Mucosa of stomach (tissue), 1 donor: ENCODE data around the gene TMF1.
A peak's percentile ranks its signal among the peaks of the same experiment; 100 is the strongest.

Experiments
- H3K27me3 ChIP-seq: one replicate; pipeline ENCODE4 v1.7.0; 2013; ENCODE audit warnings: mild to moderate bottlenecking, low read length; ENCODE audit not compliant: control insufficient read depth, insufficient read depth
- H3K36me3 ChIP-seq: one replicate; pipeline ENCODE4 v1.7.0; 2013; ENCODE audit warnings: low read length; ENCODE audit not compliant: control insufficient read depth, insufficient read depth
- H3K4me1 ChIP-seq: one replicate; pipeline ENCODE4 v1.7.0; 2013; ENCODE audit warnings: mild to moderate bottlenecking, low read length; ENCODE audit not compliant: control insufficient read depth, insufficient read depth
- H3K4me3 ChIP-seq: one replicate; pipeline ENCODE4 v1.7.0; 2013; ENCODE audit warnings: low read length
- H3K9ac ChIP-seq: one replicate; pipeline ENCODE4 v1.7.0; 2013; ENCODE audit warnings: mild to moderate bottlenecking, low read length, moderate library complexity
- H3K9me3 ChIP-seq: one replicate; pipeline ENCODE4 v1.7.0; 2013; ENCODE audit warnings: mild to moderate bottlenecking, low read length, moderate library complexity; ENCODE audit not compliant: control insufficient read depth
- donor health status: Pancreatic carcinoma.

The TMF1 gene

GRCh38 chr3:69031635-69032034, 20.5 kb downstream of the TMF1 start:
- Histone ChIP-seq H3K4me3 (no peak overlapping the region), H3K9ac (no peak overlapping the region), H3K27me3 (no peaks in the 10 kb centered on the region), H3K9me3 (no peaks in the 10 kb centered on the region), H3K36me3 (peaks cover 5% of the 10 kb centered on the region), H3K4me1 (no peaks in the 10 kb centered on the region)

GRCh38 chr3:69020857-69021256, 31.3 kb downstream of the TMF1 start:
- Histone ChIP-seq H3K9me3 (no peaks in the 10 kb centered on the region), H3K27me3 (no peaks in the 10 kb centered on the region), H3K4me3 (no peak overlapping the region), H3K9ac (no peak overlapping the region), H3K36me3 (no peaks in the 10 kb centered on the region), H3K4me1 (no peaks in the 10 kb centered on the region)

GRCh38 chr3:69020424-69020823, 31.7 kb downstream of the TMF1 start:
- H3K36me3 ChIP-seq, result no peaks in the 10 kb centered on the region

GRCh38 chr3:69016901-69017300, 35.2 kb downstream of the TMF1 start:
- H3K4me3 ChIP-seq, result no peak overlapping the region
- no peaks in the 10 kb centered on the region for H3K36me3 ChIP-seq
- no peaks in the 10 kb centered on the region for H3K27me3 ChIP-seq
- no peaks in the 10 kb centered on the region for H3K9me3 ChIP-seq
- peaks cover 6% of the 10 kb centered on the region for H3K4me1 ChIP-seq
- H3K9ac ChIP-seq, result no peak overlapping the region

More at GRCh38 chr3:69020424-69020823, 31.7 kb downstream of the TMF1 start:
- no peaks in the 10 kb centered on the region for H3K9me3 ChIP-seq
- H3K4me3 ChIP-seq, result no peak overlapping the region
- H3K9ac ChIP-seq, result no peak overlapping the region
- H3K4me1 ChIP-seq, result no peaks in the 10 kb centered on the region
- no peaks in the 10 kb centered on the region for H3K27me3 ChIP-seq

DNA sequence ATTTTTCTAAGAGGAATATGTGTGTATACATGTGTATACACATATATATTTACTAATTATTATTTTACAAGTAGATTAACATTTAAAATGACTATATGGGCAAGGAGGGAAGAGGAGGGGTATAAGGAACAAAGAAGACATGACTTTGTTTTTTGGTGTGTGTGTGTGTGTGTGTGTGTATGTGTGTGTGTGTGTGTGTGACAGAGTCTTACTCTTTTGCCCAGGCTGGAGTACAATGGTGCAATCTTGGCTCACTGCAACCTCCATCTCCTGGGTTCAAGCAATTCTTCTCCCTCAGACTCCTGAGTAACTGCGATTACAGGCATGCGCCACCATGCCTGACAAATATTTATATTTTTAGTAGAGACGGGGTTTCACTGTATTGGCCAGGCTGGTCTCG, 36.0 kb downstream of the TMF1 start:
- Histone ChIP-seq H3K9ac (no peak overlapping the region), H3K4me3 (no peak overlapping the region), H3K36me3 (no peaks in the 10 kb centered on the region), H3K4me1 (peaks cover 6% of the 10 kb centered on the region), H3K9me3 (no peaks in the 10 kb centered on the region), H3K27me3 (no peaks in the 10 kb centered on the region)

DNA sequence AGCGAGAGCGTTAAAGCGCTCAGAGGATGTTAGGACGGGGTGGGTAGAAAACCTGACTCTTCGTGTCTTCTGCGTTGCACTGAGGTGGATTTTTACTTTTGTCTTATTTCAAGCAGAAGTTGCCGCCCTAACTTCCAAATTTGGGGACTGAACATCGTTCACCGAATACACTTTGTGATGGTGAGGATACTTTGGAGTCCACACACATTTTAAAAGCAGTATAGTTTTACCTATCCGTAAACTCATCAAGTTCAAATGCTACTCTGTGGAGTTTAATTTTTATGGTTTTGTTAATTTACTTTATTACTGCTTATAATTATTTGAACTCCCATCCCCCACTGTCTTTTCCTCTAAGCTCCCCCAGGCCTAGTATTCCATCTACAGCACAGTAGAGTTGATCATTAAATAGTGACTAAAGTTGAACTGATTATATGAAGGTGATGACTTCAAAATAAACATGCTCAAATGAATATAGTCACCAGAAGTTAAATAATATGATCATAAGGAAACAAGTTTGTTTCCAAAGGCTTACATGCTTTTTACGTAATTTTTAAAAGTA, 38.0 kb downstream of the TMF1 start:
- Histone ChIP-seq H3K4me3 (peak overlapping the region; percentile 62), H3K9me3 (no peaks in the 10 kb centered on the region), H3K36me3 (peaks cover 2% of the 10 kb centered on the region), H3K27me3 (no peaks in the 10 kb centered on the region), H3K4me1 (peaks cover 6% of the 10 kb centered on the region), H3K9ac (peak overlapping the region; percentile 88)

- peaks cover 6% of the 10 kb centered on the region for H3K36me3 ChIP-seq
- H3K9me3 ChIP-seq, result no peaks in the 10 kb centered on the region
- H3K4me3 ChIP-seq, result peak within 1 kb of the TSS; percentile 62
- peak within 1 kb of the TSS; percentile 88 for H3K9ac ChIP-seq
- no peaks in the 10 kb centered on the region for H3K27me3 ChIP-seq
- peaks cover 6% of the 10 kb centered on the region for H3K4me1 ChIP-seq
Observed at GRCh38 chr3:69013253-69014021, 38.7 kb downstream of the TMF1 start, which contains the start of gene EOGT. Gene EOGT (minus strand): TSS chr3:69013684. CDS start chr3:69009846, 3,838 bp downstream.

DNA sequence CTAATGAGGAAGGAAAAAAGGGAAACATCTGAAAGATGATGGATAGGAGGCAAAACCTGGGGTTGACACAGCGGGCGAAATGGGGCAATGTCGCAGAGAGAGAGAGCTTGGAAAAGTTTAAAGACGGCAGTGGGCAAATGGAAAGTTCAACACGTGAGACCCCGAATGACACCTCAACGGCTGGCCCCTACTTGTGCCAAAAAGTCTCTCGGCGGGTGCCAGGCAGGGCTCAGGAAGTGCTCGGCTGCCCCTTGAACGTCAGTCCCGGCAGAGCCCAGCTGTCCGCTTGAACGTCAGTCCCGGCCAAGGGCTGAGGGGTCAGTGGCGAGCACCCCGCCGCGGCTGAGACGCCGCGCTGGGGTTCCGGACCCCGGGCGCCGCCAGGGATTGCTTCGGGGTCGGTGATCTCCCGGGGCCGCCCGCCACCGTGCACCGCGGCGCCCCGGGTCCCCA, 39.3 kb downstream of the TMF1 start:
- H3K9me3 ChIP-seq, result no peaks in the 10 kb centered on the region
- no peaks in the 10 kb centered on the region for H3K27me3 ChIP-seq
- H3K9ac ChIP-seq, result peak overlapping the region; percentile 88
- H3K4me3 ChIP-seq, result peak overlapping the region; percentile 15
- H3K4me1 ChIP-seq, result peaks cover 6% of the 10 kb centered on the region
- H3K36me3 ChIP-seq, result peaks cover 6% of the 10 kb centered on the region

DNA sequence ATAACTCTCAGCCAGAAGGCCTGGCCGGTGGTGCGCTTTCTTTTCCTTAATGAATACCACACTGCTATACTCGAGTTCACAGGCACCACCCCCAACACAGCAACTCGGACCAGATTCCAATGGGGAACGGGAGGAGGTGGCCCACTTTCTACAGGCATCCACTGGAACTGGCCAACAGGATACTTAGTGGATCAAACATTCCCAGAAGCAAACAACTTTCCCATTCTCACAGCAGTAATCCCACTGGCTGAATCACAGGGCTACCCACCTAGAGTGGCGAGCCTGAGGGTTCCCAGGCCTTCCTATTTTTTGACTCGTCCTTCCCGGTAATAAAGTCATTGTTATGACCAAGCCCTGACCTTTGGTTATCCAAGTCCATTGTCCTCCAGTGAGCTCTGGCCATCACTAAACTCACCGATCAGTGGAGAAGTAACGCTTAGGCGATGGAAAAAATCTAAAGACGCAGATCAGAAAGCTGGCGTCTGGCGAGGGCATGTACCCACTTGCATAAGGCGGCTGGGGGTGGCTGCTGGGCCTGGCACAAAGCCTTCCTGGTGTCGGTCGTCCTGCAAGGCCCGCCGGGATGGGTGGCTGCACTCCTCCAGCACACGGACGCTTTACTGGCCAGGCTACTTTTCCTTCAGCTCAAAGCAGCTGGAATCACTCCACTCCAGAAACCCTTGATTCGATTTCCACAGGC, 39.9 kb downstream of the TMF1 start:
- Histone ChIP-seq H3K4me1 (peaks cover 6% of the 10 kb centered on the region), H3K4me3 (peak overlapping the region; percentile 15), H3K9me3 (no peaks in the 10 kb centered on the region), H3K9ac (peak overlapping the region; percentile 88), H3K36me3 (peaks cover 6% of the 10 kb centered on the region), H3K27me3 (no peaks in the 10 kb centered on the region)

DNA sequence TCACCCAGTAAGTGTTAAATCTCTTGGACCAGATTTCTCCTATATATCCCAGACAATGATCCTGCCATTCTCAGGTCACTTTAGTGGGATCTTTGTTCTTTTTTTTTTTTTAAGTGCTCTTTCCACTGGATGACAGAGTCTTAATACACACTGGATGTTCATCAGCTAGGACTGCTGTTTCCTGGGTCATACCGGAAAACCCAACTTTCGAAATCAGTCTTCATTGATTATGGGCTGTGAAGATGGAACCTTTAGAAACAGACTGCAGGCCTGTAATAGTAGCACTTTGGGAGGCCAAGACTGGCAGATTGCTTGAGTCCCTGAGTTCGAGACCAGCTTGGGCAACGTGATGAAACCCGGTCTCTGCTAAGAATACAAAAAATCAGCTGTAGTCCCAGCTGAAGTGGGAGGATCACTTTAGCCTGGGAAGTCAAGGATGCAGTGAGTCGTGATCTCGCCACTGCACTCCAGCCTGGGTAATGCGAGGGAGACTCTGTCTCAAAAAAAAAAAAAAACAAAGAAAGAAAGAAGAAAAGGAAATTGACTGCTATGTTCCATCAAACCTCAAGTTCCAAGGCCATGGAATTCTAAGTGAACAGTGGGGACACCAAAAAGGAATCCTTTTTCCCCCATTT, 40.9 kb downstream of the TMF1 start:
- H3K9ac ChIP-seq, result no peak overlapping the region
- H3K36me3 ChIP-seq, result peaks cover 6% of the 10 kb centered on the region
- no peaks in the 10 kb centered on the region for H3K9me3 ChIP-seq
- H3K4me3 ChIP-seq, result no peak overlapping the region
- peaks cover 6% of the 10 kb centered on the region for H3K4me1 ChIP-seq
- no peaks in the 10 kb centered on the region for H3K27me3 ChIP-seq

- Histone ChIP-seq H3K9ac (no peak overlapping the region), H3K9me3 (no peaks in the 10 kb centered on the region), H3K36me3 (peaks cover 6% of the 10 kb centered on the region), H3K27me3 (no peaks in the 10 kb centered on the region), H3K4me3 (no peak overlapping the region), H3K4me1 (peaks cover 6% of the 10 kb centered on the region)
Observed at GRCh38 chr3:69009559-69010410, 42.3 kb downstream of the TMF1 start.
